HG02642 (cell line): ENCODE measurements around the gene UPK3BL1.
"Not testable (repeated sequence)": the region's sequence is repeated elsewhere in the genome, so short reads cannot be mapped to it uniquely, and the experiment has no call there.

Source experiments
- ATAC-seq: cut with Tn5 transposase; IDR thresholded peaks from one replicate; pipeline ENCODE4 v1.9.1; 2021; ENCODE audit warnings: mild to moderate bottlenecking; ENCODE audit not compliant: unreplicated experiment, poor library complexity

Gene UPK3BL1

DNA sequence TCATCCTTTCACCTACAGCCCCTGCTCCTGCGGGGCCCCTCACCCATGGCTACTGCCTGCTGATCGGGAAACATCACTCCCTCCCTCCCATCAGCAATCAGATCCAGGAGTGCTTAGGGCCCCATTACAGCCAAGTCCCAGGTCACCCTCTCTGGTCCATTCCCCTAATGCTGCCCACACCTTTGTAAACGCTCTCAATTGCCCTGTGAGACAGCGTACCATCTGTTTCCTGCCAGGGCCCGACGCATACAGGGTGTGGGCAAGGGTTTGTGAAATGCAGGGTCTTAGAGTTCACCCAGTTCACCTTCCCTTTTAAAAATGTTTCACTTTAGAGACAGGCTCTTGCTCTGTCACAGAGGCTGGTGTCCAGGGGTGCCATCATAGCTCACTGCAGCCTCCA is 8.3 kb downstream of the UPK3BL1 start:
- ATAC-seq, result not testable (repeated sequence)

DNA sequence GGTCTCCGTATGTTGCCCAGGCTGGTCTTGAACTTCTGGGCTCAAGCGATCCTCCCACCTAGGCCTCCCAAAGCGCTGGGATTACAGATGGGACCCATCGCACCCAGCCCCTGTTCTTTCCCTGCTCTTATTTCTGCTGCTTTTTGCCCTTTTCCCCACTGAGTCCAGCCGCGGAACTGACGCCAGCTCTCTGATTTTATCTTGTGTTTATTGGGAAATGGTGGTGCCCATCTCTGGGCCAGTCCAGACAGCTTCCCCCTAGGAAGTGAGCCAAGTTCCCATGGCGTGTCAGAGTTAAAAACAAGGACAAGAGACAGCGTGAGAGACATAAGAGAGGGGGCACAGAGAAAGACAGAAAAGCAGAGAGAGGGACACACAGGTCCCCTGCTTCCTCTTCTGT is 12.0 kb downstream of the UPK3BL1 start:
- ATAC-seq, result not testable (repeated sequence)

DNA sequence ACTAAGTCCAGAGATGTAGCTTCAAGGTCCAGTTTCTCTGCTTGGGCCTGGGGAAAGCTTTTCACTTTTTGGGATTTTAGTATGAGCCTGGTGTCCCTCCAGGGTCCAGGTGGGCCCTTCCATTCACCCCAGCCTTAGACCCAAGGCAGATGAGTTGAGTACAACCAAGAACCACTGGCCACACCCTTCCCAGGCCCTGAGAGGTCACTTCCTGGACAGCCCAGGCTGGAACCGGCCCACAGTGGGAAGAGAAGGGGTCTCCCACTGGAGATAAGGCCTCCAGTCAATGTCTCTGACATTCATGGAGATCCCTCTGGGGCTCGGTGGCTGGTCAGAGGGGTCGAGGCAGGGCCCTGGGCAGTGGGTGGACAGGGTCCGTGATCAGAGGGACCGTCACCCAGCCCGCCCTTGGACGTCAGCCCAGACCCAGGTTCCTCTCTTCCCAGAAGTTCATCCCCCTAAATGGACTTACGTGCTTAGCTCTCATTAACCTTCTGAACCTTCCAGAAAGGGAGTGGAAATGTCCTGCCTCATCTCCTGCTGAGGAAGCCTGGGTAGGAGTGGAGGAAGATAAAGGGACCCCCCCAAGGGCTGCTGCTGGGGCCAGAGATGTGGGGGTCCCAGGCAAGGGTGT is 15.2 kb downstream of the UPK3BL1 start:
- not testable (repeated sequence) for ATAC-seq

DNA sequence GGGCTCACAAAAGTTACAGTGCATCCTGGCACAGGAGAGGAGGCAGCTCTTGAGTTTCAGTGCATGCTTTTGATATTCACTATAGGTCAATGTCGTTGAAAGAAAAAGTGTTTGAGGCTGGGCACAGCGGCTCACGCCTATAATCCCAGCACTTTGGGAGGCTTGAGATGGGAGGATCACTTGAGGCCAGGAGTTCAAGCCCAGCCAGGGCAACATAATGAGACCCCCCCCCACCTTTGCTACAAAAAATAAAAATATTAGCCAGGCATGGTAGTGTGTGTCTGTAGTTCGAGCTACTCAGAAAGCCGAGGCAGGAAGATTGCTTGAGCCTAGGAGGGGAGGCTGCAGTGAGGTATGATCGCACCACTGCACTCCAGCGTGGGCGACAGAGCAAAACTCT is 24.5 kb downstream of the UPK3BL1 start:
- not testable (repeated sequence) for ATAC-seq

DNA sequence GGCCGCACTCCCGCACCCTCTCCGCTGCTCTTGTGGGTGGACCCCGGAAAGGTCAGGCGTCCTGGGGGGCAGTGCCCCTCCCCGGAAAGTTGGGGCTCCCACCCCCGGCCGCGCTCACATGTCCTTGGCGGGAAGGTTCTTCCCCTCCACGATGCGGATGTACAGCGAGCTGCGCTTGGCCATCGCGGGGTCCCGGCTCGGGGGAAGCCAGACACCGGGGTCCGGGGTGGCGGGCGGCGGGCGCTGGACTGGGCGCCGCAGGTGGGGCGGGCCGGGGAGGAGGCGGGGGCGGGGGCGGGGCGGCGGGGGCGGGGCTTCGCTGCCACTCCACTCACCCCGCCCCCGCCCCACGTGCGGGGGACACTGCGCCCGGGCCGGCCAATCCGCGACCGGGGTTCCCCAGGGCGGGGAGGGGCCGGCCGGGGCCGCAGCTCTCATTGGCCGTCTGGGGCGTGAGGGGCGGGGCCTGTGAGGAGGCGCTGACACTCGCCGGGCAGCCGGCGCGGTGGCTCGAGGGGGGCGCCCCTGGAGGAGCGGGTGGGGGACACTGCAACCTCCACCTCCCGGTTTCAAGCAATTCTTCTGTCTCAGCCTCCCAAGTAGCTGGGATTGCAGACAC is 26.0 kb downstream of the UPK3BL1 start, which contains the start of gene RASA4:
Gene RASA4, minus strand, starts transcription at position 250 of the 619 bp plus-strand sequence. Its CDS starts 67 bp downstream, at position 183.
- peak; percentile 71 for ATAC-seq

DNA sequence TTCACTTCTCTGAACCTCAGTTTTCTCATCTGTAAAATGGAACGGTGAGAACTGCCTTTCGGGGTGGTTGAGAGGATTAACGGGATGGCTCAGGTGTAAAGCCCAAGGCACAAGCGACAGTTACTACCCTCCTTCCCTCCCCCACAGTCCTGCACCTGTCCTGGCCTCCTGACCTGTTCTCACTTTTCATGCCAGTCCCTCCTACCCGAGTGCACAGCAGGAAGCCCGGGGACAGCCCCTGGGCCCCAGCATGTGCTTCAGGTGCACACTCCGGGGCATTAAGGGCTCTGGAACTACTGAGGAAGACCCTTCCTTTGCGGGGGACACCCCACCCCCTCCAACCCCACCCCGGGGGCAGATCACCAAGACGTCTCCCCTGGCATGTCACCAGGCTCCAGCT is 26.7 kb downstream of the UPK3BL1 start:
- not testable (repeated sequence) for ATAC-seq

DNA sequence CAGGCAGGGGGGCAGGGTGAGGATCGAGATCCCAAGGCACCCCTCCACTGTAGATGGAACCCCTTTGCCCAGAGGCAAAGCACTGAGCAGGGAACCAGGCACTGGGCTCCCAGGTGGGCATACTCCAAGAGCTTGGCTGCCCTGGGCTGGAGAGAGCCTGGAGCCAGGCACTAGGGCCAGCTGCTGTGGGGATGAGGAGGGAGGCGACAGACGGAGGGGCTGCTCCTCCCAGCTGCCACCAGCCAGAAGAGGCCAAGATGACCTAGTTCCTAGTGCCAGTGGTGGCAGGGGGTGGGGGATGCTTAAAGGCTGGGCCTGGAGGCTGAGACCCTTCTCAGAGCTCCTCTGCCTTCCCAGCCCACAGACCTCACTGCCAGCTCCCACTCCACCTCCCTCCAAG is 27.7 kb downstream of the UPK3BL1 start:
- not testable (repeated sequence) for ATAC-seq

DNA sequence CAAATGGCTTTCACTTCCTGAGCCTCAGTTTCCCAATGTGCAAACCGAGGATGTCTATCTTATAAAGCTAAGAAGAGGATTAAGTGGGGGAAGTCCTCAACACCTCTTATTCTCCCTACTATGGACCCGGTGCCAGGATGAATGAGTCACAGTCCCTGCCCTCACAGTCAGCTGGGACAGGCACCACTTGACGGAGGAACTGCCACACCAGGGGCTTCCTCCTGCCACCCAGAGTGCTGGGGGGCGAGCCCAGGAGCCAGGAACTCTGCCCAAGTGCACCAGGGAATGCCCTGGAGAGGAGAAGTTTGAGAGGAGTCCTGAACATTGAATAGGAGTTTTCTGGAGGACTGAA is 28.3 kb downstream of the UPK3BL1 start:
- ATAC-seq, result peak; percentile 22

DNA sequence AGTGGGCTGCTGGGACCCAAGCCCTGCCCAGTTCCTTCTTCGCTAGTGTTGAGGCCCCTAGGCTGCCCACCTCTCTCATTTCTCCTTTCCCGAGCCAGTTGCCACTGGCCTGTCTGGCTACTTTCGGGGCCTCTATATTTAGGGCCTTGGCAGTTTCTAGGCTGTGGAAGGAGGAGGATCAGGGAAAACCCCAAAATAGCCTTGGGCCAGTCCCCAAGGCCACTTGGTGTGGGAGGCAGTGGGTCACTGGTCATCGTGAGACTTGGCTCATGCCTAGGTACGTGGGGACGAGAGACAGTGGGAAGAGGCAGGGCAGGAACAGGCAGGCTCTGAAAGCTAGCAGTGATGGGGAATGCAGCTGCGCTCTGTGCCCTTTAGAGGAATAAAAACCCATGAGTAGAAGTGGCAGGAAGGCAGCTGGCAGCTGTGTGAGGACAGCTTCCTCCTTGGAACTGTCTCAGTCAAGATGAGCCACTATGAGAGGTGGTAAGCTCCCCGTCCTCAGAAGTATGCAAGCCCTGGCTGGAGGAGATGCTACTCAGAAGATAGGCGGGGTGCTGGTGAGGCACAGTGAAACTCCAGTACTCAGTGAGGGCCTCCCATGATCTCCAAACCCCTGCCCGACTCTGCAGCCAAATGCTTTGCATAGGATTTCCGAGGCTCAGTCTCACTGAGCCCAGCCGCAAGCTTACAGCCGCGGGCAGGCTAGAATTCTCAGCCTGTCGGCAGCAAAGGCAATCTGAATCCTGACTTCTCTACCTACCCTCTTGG is 28.8 kb downstream of the UPK3BL1 start:
- ATAC-seq, result peak; percentile 66

DNA sequence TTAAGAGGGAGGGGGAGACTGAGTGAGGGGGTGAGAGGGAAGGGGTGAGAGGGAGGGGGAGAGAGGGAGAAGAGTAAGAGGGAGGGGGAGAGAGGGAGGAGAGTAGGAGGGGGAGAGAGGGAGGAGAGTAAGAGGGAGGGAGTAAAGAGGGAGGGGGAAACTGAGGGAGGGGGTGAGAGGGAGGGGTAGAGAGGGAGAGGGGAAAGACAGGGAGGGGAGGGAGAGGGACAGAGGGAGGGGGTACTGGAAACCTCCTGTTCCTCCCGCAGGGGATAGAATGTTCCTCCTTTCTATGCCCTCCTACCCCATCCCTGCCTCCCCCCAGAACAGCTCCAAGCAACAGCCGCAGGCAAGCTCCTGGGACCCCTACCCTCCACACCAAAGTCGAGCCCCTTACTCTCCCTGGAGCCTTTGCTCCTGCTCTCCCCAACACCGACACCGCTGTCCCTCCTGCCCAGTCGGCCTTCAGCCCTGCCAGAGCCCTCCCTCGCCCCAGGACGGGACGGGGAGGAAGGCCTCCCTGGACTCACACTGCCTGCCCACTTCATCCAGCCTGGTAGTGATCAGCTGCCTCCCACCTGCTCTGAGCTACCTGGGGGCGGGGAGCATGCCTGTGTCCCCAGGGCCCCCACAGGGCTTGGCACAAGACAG is 30.8 kb downstream of the UPK3BL1 start:
- ATAC-seq, result not testable (repeated sequence)

DNA sequence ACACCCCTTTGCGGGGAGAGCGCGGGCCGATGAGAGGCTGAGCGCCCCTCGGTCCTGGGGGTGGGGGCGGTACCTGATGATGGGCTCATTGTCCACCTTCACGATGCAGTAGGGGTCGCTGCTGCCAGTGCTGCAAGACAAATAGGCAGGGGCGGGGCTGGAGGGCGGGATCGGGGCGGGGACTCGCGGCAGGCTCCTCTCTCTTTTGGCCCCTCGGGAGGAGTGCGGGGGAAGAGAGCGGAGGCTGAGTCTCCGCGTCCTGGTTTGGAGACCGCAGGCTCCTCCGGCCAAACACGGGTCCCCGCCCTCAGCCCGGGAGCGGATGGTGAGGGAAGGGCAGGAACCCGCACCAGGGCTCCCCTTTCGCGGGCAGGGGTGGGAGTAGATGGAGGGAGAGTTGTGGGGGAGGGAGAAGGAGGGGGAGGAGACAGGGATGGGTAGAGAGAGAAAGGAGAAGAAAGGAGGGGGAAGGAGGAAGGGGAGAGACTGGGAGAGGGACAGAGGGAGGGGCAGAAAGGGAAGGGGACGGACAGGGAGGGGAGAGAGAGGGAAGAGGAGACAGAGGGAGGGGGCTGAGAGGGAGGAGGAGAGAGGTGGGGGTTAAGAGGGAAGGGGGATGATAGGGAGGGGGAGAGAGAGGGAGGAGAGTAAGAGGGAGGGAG is 31.4 kb downstream of the UPK3BL1 start:
- peak; percentile 39 for ATAC-seq

DNA sequence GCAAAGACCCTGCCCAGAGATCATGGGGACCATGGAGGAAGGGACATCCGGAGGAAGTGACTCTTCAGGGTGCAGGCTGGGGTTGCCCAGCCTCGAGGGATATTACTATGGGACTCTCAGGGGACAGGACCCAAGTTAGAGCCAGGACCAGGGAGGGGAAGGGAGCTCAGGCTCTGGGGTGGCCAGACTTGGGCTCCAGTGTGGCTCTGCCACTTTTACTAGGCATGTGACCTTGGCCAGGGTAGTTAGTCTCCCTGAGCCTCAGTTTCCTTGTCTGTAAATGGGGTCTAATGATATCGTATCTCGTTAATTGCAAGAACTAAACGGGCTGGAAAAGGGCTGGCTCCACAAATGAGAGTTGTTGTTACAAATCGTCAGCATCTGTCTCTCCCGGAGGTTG is 32.1 kb downstream of the UPK3BL1 start:
- ATAC-seq, result not testable (repeated sequence)

DNA sequence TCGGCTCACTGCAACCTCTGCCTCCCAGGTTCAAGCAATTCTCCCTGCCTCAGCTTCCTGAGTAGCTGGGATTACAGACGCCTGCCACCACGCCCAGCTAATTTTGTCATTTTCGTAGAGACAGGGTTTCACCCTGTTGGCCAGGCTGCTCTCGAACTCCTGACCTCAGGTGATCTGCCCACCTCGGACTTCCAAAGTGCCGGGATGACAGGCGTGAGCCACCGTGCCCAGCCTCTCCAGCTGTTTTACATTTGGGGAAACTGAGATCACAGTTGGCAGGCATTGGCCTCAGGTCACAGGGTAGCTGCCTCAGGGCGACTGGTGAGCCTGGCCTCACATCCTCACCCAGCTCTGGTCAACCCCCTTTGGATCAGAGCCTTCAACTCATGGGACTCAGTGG is 32.9 kb downstream of the UPK3BL1 start:
- ATAC-seq, result not testable (repeated sequence)

DNA sequence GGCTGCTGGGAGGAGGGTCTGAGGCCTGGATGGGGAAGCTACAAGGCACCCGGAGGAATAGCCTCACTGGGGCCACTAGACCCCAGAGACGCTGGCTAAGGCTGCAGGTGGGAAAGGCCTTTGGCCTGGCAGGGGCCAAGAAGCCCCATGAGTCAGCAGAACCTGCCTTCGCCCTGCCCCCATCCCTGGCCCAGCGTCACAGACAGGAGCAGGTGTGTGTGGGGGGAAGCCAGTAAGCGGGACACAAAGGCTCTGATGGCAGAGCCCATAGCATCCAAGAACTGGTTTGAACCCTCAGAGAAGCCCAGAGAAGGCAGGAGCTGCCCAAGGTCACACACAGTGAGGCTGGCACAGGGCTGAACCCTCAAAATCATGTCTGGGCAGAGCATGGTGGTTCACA is 35.7 kb downstream of the UPK3BL1 start:
- ATAC-seq, result not testable (repeated sequence)

DNA sequence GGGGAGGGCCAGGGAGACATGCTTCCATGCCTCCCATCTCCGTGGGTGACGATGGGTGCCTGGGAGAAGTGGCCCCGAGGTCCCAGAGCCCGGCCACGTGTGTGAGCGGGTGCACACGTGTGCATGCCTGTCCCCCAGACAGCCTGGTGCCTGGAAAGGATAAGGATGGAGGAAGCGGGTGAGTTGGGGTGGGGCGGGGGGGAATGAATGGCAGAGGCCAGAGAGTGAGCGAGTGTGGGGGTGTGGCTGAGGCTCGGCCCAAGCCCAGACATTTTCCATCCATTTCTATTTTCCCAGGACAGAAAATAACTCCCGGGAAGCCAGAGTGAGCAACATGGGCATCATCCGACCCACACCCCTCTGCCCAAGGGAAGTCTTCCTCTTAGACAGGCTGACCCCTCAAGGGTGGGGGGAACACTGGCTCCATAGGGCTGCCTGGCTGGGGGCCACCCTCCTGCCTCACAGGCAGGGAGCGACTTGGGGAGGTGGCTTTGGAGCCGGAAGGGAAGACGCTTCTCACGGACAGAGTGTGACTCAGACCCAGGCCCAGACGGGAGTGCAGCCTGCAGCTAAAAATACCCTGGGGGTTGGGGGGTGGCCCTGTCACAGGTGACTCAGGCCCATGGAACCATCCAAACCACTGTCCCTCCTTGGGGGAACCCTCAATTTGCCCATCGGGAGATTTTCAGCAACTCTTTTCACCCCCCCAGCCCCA is 38.0 kb downstream of the UPK3BL1 start:
- not testable (repeated sequence) for ATAC-seq

DNA sequence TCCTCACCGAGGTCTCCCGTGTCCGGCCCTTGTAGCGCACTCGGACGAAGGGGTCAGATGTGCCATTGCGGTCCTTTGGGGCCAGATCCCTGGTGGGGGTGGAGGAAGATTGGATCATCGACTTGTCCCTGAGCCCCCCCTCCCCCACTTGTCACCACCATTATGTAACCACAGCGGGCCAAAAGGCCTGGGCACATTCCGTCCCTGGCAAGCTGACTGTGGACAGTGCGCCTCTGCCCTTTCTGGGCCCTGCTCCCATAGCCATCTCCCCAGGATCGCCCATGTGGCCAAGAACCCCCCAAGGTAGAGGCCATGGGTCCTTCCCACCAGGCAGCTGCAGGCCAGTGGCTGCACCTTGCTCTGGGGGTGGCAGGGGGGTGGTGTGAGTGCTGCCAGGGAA is 40.3 kb downstream of the UPK3BL1 start:
- not testable (repeated sequence) for ATAC-seq

DNA sequence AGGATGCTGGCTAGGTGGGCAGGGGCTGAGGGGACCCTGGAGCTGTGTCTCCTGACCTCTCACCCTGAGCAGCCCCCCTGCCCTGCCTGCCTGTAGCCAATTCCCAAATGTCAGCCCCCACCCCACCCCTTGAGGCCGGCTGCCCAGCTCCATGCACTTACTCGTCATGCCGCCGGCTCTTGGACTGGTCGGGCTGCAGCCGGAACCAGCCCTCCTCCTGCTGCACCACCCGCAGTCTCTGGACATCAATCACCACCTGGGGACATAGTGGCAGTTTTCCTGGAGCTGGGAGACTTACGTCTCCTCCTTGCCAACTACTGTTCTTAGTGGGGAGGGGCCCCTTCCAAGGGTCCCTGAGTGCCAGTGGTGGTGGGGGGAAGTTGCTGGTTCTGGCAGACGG is 42.9 kb downstream of the UPK3BL1 start:
- ATAC-seq, result not testable (repeated sequence)

DNA sequence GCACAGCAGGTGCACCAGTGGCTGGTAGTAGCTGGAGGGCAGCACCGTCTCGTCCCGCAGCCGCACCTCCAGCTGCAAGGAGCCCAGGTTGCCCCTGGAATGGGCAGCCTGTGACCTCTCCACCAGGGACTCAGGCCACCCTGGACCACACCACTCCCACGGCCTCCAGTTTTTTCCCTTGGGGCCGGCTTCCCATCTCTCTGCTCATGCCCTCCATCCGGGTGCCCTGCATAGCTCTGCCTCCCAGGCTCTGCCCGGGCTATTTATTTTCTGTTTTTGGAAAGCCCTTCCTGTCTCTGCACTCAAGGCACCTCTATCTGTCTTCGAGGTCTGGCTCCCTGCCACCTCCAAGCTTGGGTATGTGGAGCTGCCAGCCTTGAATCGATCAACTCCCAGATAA is 46.6 kb downstream of the UPK3BL1 start:
- ATAC-seq, result not testable (repeated sequence)

DNA sequence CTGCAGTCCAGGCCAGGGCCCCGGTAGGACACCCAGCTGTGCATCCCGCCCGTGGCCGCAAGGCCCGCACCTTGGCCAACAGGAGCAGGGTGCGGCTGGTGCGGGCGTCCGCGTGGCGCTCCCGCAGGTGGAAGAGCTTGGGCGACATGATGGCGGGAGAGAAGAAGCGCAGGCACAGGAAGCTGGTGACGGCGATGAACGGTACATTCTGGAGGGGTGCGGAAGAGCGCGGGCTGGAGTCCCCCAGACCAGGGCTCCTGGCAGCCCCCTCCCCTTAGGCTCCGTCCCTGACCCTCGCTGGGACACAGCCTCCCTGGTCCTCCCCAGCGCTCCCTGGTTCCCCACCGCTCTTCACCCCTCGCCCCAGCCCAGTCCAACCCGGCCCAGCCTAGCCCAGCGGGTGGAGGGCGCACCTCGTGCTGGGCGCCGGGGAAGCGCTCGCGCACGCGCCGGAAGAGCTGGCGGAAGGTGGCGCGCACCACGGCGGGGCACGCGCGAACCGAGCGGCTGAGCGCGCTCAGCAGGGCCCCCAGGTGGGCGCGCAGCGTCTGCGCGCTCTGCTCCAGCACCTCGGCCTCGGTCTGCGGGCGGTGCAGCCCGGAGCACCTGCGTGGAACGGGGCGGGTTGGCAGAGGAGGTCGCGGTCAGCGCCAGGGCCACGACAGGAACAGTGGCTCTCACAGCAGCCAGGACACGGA is 48.8 kb downstream of the UPK3BL1 start:
- peak; percentile 68 for ATAC-seq
